ENCODE results near the gene NRXN3.

DNA sequence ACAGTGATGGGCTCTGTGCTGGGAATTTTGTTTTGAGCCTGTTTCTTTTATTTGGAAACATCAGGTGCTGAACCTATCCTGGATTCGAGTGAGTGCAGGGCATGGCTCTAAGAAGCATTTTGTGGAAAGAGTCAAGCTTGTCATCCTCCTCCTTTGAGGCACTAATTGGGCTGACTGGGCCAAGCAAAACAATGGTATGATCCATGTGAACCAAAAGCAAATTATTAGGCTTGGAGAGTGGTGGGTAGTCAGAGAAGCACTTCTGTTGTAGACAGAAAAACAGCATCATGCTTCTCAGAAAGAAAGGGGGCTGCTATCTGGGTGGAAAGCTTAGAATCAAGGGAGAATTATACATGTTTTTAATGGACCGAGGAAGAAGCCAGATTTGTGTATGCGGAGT is 1559.6 kb downstream of the NRXN3 start:
- TF ChIP-seq EZH2 (IDR thresholded peaks at IDR 0.05; ENCODE audit: low read length, missing control alignments), result no peak
- TF ChIP-seq, protein P1, sequence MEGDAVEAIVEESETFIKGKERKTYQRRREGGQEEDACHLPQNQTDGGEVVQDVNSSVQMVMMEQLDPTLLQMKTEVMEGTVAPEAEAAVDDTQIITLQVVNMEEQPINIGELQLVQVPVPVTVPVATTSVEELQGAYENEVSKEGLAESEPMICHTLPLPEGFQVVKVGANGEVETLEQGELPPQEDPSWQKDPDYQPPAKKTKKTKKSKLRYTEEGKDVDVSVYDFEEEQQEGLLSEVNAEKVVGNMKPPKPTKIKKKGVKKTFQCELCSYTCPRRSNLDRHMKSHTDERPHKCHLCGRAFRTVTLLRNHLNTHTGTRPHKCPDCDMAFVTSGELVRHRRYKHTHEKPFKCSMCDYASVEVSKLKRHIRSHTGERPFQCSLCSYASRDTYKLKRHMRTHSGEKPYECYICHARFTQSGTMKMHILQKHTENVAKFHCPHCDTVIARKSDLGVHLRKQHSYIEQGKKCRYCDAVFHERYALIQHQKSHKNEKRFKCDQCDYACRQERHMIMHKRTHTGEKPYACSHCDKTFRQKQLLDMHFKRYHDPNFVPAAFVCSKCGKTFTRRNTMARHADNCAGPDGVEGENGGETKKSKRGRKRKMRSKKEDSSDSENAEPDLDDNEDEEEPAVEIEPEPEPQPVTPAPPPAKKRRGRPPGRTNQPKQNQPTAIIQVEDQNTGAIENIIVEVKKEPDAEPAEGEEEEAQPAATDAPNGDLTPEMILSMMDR (conservative IDR thresholded peaks at IDR 0.05 in 1 of 2, IDR thresholded peaks at IDR 0.05 in 1 of 2; ENCODE audit: low read depth in 1 of 2, low read length in 2 of 2), result no peak

Measured in fibroblast of lung (primary cell).